ENCODE data around the gene ZNF841. TPM values are rescaled to one million over a fixed set of nuclear protein-coding genes. Genes with fewer than 3 reads are reported as not detected.
"Not testable (repeated sequence)": the region's sequence is repeated elsewhere in the genome, so short reads cannot be mapped to it uniquely, and the experiment has no call there.

The ZNF841 gene
- polyA plus RNA-seq, 3 donors from 2014 or later, result 3.4 to 5.6 (median 4.9) TPM

- Mint-ChIP-seq H3K27ac (peak within 1 kb of the TSS; percentile 98 to 100 (median 99)), H3K36me3 (peaks cover 39 to 45% (median 39%) of the 10 kb centered on the region in 3 donors), H3K4me3 (peak within 1 kb of the TSS; percentile 95 to 99 (median 96)), H3K4me1 (peaks cover 26 to 47% of the 10 kb centered on the region in 2 donors), H3K9me3 (peaks cover 11 to 31% (median 21%) of the 10 kb centered on the region in 6 donors), H3K27me3 (ENCODE audit: low read depth in 3 of 3) (peaks cover 5 to 14% (median 12%) of the 10 kb centered on the region in 3 donors)
- peak; percentile 86 to 87 (median 86) for DNase-seq
Observed at GRCh38 chr19:52048555-52049501, 46.7 kb downstream of the ZNF841 start, which contains the start of gene ZNF432. TSS of gene ZNF432 (minus strand) at chr19:52048838. CDS start at chr19:52046868, 1,970 bp downstream.

- H3K36me3 Mint-ChIP-seq, result peaks cover 83 to 96% (median 94%) of the 10 kb centered on the region in 3 donors
- no peaks in the 10 kb centered on the region for H3K4me1 Mint-ChIP-seq
- H3K4me3 Mint-ChIP-seq, result no peak overlapping the region
- H3K27ac Mint-ChIP-seq, result no peak overlapping the region
- no peak for DNase-seq
- H3K27me3 Mint-ChIP-seq (ENCODE audit: low read depth in 3 of 3), result peaks cover 0 to 2% (median 1%) of the 10 kb centered on the region in 3 donors
- H3K9me3 Mint-ChIP-seq, result peaks cover 37 to 72% (median 60%) of the 10 kb centered on the region in 6 donors
Observed at GRCh38 chr19:52039169-52039568, 56.4 kb downstream of the ZNF841 start.

GRCh38 chr19:52034051-52034728, 61.4 kb downstream of the ZNF841 start:
- Mint-ChIP-seq H3K36me3 (peaks cover 58 to 78% (median 61%) of the 10 kb centered on the region in 3 donors), H3K27ac (no peak overlapping the region), H3K4me3 (no peak overlapping the region), H3K27me3 (ENCODE audit: low read depth in 3 of 3) (peaks cover 0 to 1% (median 0%) of the 10 kb centered on the region in 3 donors), H3K4me1 (peaks cover 1 to 2% of the 10 kb centered on the region in 2 donors), H3K9me3 (peaks cover 40 to 89% (median 85%) of the 10 kb centered on the region in 6 donors)
- no peak for DNase-seq

GRCh38 chr19:52028780-52029123, 66.8 kb downstream of the ZNF841 start:
- Mint-ChIP-seq H3K9me3 (peaks cover 23 to 66% (median 55%) of the 10 kb centered on the region in 6 donors), H3K27me3 (ENCODE audit: low read depth in 3 of 3) (peaks cover 8 to 9% (median 9%) of the 10 kb centered on the region in 3 donors), H3K4me3 (peak overlapping the region; percentile 88 to 97 (median 92)), H3K36me3 (peaks cover 39 to 54% (median 43%) of the 10 kb centered on the region in 3 donors), H3K4me1 (peaks cover 28 to 40% of the 10 kb centered on the region in 2 donors), H3K27ac (peak overlapping the region; percentile 92 to 97 (median 94))
- DNase-seq, result no peak

GRCh38 chr19:52028027-52028779, 67.4 kb downstream of the ZNF841 start, which contains the start of gene ZNF614:
TSS of gene ZNF614 (minus strand) at chr19:52028379. CDS start at chr19:52025745, 2,634 bp downstream.
- Mint-ChIP-seq H3K27ac (peak within 1 kb of the TSS; percentile 92 to 97 (median 94)), H3K27me3 (ENCODE audit: low read depth in 3 of 3) (peaks cover 8 to 9% (median 9%) of the 10 kb centered on the region in 3 donors), H3K36me3 (peaks cover 40 to 55% (median 48%) of the 10 kb centered on the region in 3 donors), H3K4me3 (peak within 1 kb of the TSS; percentile 88 to 97 (median 92)), H3K9me3 (peaks cover 27 to 66% (median 55%) of the 10 kb centered on the region in 6 donors), H3K4me1 (peaks cover 28 to 40% of the 10 kb centered on the region in 2 donors)
- peak; percentile 87 to 90 (median 87) for DNase-seq

- H3K9me3 Mint-ChIP-seq, result peaks cover 36 to 66% (median 54%) of the 10 kb centered on the region in 6 donors
Observed at GRCh38 chr19:52026255-52026990, 69.1 kb downstream of the ZNF841 start.

GRCh38 chr19:52024478-52024877, 71.1 kb downstream of the ZNF841 start:
- H3K9me3 Mint-ChIP-seq, result peaks cover 44 to 74% (median 63%) of the 10 kb centered on the region in 6 donors
- peaks cover 65 to 68% (median 66%) of the 10 kb centered on the region in 3 donors for H3K36me3 Mint-ChIP-seq
- not testable (repeated sequence) for H3K27ac Mint-ChIP-seq, DNase-seq, H3K4me3 Mint-ChIP-seq
- H3K4me1 Mint-ChIP-seq, result peaks cover 27 to 40% of the 10 kb centered on the region in 2 donors
- H3K27me3 Mint-ChIP-seq (ENCODE audit: low read depth in 3 of 3), result peaks cover 8 to 14% (median 10%) of the 10 kb centered on the region in 3 donors

More at GRCh38 chr19:52026255-52026990, 69.1 kb downstream of the ZNF841 start:
- peak overlapping the region in 1 of 6 donors; percentile 92 for H3K27ac Mint-ChIP-seq
- DNase-seq; H3K27me3 Mint-ChIP-seq (ENCODE audit: low read depth in 3 of 3): not testable (repeated sequence)
- H3K36me3 Mint-ChIP-seq, result peaks cover 51 to 63% (median 55%) of the 10 kb centered on the region in 3 donors
- H3K4me3 Mint-ChIP-seq, result peak overlapping the region in 4 of 5 donors; percentile 88 to 97 (median 93)
- peaks cover 28 to 40% of the 10 kb centered on the region in 2 donors for H3K4me1 Mint-ChIP-seq

- H3K4me3 Mint-ChIP-seq, result no peak overlapping the region
- H3K4me1 Mint-ChIP-seq, result peaks cover 10 to 18% of the 10 kb centered on the region in 2 donors
- H3K27ac Mint-ChIP-seq, result no peak overlapping the region
- no peak for DNase-seq
- H3K36me3 Mint-ChIP-seq, result peaks cover 85 to 91% (median 87%) of the 10 kb centered on the region in 3 donors
- peaks cover 47 to 92% (median 81%) of the 10 kb centered on the region in 6 donors for H3K9me3 Mint-ChIP-seq
- H3K27me3 Mint-ChIP-seq (ENCODE audit: low read depth in 3 of 3), result peaks cover 0 to 7% (median 1%) of the 10 kb centered on the region in 3 donors
Observed at GRCh38 chr19:52022193-52022592, 73.4 kb downstream of the ZNF841 start.

GRCh38 chr19:52020506-52020905, 75.1 kb downstream of the ZNF841 start:
- H3K36me3 Mint-ChIP-seq, result peaks cover 92 to 95% (median 93%) of the 10 kb centered on the region in 3 donors
- peaks cover 58 to 98% (median 90%) of the 10 kb centered on the region in 6 donors for H3K9me3 Mint-ChIP-seq
- H3K27ac Mint-ChIP-seq, result no peak overlapping the region
- H3K4me1 Mint-ChIP-seq, result peaks cover 0 to under 1% of the 10 kb centered on the region in 2 donors
- peaks cover 0 to 7% (median 1%) of the 10 kb centered on the region in 3 donors for H3K27me3 Mint-ChIP-seq (ENCODE audit: low read depth in 3 of 3)
- DNase-seq, result no peak
- H3K4me3 Mint-ChIP-seq, result no peak overlapping the region

All from immature natural killer cell (primary cell).